HG03045 (cell line): ENCODE data around the gene TMC4.
"Not testable (repeated sequence)": the region's sequence is repeated elsewhere in the genome, so short reads cannot be mapped to it uniquely, and the experiment has no call there.

Experiments
- ATAC-seq: cut with Tn5 transposase; IDR thresholded peaks from one replicate; pipeline ENCODE4 v1.9.1; 2021; ENCODE audit warnings: mild to moderate bottlenecking, moderate library complexity; ENCODE audit not compliant: unreplicated experiment

Gene TMC4, protein sequence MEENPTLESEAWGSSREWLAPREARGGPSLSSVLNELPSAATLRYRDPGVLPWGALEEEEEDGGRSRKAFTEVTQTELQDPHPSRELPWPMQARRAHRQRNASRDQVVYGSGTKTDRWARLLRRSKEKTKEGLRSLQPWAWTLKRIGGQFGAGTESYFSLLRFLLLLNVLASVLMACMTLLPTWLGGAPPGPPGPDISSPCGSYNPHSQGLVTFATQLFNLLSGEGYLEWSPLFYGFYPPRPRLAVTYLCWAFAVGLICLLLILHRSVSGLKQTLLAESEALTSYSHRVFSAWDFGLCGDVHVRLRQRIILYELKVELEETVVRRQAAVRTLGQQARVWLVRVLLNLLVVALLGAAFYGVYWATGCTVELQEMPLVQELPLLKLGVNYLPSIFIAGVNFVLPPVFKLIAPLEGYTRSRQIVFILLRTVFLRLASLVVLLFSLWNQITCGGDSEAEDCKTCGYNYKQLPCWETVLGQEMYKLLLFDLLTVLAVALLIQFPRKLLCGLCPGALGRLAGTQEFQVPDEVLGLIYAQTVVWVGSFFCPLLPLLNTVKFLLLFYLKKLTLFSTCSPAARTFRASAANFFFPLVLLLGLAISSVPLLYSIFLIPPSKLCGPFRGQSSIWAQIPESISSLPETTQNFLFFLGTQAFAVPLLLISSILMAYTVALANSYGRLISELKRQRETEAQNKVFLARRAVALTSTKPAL

DNA sequence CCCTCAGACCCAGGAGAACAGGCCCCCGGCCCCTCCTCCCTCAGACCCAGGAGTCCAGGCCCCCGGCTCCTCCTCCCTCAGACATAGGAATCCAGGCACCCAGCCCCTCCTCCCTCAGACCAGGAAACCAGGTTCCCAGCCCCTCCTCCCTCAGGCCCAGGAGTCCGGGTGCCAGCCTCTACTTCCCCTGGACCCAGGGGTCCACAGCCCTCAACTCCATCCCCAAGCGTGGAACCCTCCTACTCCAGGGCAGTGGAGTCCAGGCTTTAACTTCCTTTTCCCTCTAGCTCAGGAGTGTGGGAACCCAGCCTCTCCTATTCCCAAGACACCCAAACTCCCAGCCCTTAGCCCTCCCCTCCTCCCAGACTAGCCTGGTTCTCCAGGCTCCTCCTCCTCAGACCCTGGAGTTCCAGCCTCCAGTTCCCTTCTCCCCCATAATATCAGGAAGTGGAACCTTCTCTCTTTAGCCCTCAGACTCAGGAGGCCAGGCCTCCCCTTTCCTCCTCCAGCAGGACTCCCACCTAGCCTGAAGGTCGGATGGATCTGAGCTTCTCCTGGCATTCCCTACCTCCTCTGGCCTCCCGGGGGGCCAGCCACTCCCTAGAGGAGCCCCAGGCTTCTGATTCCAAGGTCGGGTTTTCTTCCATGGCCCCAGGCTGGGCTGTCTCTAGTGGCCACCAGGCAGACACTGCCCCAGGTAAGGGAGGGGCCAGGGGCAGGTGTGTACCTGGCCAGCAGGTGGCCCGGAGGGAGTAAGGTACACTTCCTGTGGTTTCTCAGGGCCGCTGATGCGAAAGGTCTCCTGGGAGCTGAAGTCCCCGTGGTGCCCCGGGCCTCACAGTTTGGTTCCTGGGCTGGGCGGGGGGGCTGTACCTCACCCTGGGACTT lies at the start of gene TMC4:
Gene TMC4, minus strand, starts transcription at position 690 of the 888 bp plus-strand sequence. Its CDS starts 43 bp downstream, at position 647.
- ATAC-seq = no peak

DNA sequence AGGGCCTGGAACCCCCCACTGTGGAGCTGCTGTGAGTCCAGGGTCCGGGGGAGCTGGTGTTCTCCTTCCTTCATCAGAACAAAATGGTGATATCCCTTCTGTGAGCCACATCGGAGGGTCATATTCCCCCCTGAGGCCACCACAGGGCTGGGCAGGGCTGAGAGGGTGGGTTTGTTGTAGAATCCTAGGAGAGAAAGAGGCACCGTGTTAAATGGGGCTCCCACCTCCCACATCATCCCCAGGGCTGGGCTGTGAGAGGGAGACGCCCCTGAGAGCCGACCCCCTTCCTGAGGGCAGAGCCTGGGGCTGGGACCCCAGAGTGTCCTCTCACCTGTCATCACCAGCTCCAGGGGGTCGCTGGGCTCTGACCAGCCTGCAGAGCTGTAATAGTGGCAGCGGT lies 49.0 kb upstream of the TMC4 start:
- ATAC-seq = not testable (repeated sequence)

- not testable (repeated sequence) for ATAC-seq
Observed at GRCh38 chr19:54219702-54220101, 46.7 kb upstream of the TMC4 start.

DNA sequence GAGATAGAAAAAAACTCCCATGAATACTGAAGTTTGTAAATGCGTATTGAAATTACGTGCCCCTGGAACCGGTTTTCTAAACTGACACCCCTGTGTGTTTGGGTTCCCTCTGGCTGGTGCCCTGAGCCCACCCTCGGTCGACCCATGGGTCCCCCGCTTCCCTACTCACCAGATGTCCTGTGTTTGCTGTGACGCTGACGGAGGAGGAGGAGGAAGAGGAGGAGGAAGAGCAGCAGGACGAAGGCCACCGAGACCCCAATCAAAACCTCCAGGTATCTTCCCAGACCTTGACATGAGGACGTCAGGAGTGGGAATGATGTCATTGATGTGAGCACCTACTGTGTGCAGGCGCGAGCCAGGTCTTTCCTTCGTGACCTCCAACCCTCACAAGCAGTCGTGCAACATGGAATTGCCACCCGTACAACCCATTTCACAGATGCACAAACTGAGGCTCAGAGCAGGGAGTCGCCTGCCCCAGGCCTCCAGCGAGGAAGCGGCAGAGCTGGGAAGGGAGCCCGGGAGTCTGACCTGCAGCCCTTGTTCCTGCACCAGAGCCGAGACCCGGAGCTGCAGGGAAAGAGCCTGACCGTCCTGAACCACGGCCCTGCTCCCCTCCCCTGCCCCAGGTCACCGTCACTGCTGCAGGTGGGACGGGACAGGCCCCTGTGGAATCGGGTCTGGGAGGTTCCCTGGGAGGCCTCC lies 46.2 kb upstream of the TMC4 start:
- no peak for ATAC-seq

GRCh38 chr19:54218259-54218658 lies 45.3 kb upstream of the TMC4 start:
- ATAC-seq = no peak

- ATAC-seq = not testable (repeated sequence)
Observed at GRCh38 chr19:54217517-54218247, 44.7 kb upstream of the TMC4 start.

DNA sequence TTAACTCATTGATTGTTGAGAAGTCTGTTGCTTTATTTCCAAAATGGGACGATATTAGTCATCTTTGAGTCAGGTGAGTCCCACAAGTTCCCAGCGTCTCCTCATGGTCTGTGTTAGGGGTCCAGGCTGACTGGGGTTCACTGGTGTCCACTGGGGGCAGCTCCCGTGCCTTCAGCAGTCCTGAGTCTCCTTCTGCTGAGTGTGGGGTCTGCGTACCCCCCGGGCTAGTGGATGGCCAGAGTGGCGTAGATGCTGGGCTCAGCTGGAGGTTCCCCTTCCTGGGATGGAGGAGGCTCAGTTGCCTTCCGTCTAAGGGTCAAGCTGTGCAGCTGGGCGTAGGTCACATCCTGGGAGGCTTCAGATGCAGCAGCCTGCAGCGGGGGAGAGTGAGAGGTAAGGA lies 43.9 kb upstream of the TMC4 start:
- ATAC-seq = no peak

GRCh38 chr19:54214734-54215133 lies 41.8 kb upstream of the TMC4 start:
- not testable (repeated sequence) for ATAC-seq

DNA sequence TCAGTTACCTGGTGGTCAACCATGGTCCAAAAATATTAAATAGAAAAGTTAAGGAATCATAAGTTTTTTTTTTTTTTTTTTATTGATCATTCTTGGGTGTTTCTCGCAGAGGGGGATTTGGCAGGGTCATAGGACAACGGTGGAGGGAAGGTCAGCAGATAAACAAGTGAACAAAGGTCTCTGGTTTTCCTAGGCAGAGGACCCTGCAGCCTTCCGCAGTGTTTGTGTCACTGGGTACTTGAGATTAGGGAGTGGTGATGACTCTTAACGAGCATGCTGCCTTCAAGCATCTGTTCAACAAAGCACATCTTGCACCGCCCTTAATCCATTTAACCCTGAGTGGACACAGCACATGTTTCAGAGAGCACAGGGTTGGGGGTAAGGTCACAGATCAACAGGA lies 41.3 kb upstream of the TMC4 start:
- not testable (repeated sequence) for ATAC-seq

- no peak for ATAC-seq
Observed at GRCh38 chr19:54211235-54211634, 38.3 kb upstream of the TMC4 start.

DNA sequence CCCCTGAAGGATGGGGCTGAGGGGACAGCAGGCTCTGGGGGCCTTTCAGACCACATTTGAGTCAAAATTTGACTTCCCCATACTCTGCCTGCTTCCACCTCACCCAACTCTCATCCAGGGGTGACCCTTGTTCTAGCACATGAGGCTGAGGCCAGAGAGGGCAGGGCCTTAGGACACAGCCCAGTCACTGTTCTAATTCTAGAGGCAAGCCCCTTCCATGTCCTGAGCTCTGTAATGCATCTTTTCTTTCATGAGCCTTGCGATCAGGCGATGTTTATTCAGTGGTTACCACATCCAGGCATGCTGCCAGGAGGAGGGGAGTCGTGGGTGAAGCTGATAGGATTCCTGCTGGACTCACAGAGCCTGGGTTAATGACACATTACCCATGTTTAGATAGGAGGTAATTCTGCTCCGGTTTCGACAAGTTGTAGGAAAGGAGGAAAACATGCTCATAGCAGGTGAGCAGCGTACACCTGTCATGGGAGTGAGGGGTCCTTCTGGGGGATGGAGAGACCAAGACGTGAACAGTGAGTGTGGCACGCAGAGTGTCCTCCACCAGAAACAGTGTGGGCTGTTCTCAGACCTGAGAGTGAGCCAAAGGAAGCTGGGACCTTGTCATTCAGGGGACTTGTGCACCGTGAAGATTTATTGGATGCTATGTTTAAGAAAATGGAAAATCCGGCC lies 37.0 kb upstream of the TMC4 start:
- no peak for ATAC-seq

DNA sequence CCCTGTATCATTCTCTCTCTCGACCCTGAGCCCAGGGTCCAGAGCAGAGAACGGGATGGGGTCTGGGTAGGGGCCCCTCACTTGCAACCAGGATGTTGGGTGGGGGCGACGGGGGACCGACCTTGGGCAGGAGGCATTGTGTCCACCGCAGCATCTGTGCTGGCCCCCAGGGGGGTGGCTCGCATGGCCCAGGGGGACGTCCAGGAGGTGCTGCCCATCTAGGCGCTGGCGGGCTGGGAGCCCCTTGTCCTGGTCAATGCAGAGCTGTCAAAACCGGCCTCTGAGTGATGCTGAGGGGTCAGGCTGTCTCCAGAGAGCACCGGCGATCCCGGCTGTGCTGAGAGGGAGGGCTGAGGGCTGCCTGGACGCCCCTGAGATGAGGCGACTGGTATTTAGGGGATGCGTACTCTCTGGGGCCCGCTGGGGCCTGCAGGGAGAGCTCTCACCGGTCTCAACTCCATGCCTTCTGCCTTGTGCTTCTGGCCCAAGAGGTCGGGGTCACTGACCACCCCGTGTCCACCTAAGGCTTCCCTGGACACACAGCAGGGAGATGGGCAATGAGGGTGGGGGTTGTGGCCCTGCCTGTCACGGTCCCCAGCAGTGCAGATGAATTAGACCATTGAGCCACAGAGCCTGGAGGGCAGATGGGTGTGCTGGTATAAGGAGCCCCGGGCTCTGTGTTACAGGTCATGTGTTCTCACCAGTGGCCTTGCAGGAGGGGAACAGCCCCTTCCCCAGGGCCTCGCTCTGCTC lies 36.3 kb upstream of the TMC4 start:
- ATAC-seq = no peak

GRCh38 chr19:54208784-54209057 lies 35.8 kb upstream of the TMC4 start:
- no peak for ATAC-seq

DNA sequence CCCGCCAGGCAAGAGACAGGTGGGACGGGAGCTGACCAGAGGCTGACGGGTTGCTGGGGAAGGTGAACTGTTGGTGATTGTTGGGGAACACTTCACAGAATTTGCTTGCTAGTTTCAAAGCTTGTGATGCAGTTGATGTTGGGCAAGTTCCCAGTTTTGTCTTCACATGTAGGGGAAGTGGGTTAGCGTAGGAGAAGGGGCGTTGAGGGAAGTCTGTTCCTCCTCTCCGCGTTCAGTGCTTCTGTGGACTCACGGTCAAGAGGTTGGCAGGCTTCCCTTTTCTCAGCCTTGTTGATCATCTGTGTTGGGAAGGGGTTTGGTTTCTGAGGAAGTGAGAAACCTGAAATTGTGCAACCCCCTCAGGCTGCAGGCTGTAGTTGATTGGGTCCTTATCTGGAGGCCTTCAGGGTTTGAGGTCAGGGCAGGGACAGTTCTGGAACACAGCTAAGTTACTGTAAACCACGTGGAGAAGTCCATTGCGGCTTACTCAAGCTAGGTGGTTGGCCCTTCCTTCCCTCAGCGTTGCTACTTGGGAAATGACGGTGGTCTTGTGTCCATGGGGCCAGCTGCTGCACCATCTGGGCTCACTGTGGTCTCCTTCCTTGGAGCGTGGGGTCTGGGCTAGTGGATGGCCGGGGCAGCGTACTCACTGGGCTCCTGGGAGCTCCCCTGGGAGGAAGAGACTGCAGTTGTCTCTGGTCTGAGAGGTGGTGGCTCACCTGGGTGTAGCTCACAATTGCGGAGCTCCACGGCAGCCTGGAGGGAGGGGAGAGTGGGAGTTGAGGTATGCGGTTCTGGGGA lies 35.2 kb upstream of the TMC4 start:
- peak; percentile 36 for ATAC-seq

DNA sequence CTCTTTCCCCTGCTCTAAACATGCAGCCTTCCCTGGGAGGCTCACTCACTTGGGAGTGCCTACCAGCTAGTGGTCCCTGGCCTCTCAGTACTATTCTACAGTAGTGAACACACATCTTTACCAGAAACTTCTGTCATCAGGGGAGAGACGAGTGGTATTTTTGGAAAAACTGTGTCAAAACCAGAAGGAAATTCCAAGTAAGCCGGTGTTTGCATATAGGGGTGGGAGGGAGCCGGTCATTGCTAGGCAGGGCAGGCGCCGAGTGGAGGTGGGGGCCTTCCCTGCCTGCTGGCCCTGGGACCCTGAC lies 34.7 kb upstream of the TMC4 start:
- no peak for ATAC-seq

- ATAC-seq = not testable (repeated sequence)
Observed at GRCh38 chr19:54207193-54207592, 34.2 kb upstream of the TMC4 start.

- ATAC-seq = no peak
Observed at GRCh38 chr19:54206831-54207177, 33.8 kb upstream of the TMC4 start.

DNA sequence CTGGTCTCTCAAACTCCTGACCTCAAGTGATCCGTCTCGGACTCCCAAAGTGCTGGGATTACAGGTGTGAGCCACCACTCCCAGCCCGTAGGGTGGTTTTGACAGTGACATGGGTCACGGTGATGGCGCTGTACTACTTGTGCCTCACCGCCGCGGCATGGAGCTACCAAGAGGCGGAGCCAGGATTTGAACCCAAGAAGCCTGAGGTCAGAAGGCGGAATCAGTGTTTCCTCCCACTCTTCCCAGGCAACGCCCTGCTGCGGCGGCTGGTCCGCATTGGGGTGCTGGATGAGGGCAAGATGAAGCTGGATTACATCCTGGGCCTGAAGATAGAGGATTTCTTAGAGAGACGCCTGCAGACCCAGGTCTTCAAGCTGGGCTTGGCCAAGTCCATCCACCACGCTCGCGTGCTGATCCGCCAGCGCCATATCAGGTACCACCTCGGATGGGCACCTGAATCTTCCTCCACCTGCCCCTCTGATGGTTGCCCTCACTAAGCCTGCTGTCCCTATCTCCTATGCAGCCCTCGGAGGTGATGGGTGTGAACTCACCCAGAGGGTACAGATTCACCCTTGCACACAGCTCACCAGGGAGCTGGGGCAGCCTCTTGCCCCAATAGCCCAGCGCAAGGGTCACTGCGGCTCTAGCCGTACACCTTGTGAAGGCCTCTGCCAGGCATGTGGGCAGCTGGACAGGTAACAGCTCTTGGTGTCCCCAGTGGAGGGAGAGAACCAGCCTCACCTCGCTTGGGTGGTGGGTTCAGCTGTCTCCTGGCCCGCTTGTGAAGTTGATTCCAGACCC lies 33.3 kb upstream of the TMC4 start:
- ATAC-seq = no peak
